ENCODE results near the gene NECAB3.

Gene NECAB3

DNA sequence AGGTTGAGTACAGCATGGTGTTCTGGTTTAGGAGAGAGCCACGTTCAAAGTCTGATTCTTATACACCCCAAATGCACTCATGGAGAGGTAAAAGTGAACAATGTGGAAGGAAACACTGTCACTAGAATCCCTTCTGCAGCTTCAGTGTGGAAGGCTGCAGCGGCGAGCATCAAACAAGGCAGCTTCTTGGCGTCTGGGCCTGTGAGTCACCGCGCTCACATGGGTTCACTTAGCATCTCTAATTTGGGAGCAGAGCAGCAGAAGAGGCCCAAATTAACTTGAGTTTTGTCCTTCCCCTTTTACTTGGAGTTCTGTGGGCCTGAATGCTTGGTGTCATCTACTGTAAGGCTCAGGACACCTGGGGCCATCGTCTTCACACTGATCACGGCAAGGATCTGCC is 22.9 kb upstream of the NECAB3 start:
- no peak for DNase-seq (ENCODE audit: low read depth in 2 of 2)

DNA sequence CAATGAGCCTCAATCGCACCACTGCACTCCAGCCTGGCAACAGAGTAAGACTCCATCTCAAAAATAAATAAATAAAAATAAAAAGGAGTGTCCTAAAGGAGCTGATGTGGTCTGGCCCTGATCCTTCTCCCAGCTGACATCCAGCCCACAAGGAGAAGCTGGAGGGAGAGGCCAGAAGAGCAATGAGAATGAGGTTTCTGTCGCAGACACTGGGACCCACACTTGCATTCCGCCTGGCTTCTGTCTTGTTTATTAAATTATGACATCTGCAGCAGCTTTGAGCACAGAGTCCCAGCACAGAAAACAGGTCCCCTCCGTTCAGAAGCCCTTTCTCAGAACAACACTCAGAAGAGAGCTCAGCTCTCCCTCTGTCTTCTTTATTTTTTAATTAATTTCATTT is 22.2 kb upstream of the NECAB3 start:
- no peak for DNase-seq (ENCODE audit: low read depth in 2 of 2)

DNA sequence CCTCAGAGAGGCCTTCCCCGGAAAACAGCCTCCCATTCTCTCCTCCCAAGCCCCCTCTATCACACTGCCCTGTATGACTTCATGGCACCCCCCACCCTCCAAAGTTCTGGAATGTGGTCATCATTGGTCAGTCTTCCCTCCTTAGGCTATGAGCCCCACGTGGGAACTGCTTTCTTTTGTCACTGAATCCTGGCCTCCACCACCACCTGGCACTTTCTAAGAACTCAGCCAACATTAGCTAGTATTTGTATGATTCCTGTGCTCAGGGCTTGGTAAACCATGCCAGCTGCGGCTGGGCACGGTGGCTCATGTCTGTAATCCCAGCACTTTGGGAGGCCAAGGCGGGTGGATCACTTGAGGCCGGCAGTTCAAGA is 20.4 kb upstream of the NECAB3 start:
- no peak for DNase-seq (ENCODE audit: low read depth in 2 of 2)

DNA sequence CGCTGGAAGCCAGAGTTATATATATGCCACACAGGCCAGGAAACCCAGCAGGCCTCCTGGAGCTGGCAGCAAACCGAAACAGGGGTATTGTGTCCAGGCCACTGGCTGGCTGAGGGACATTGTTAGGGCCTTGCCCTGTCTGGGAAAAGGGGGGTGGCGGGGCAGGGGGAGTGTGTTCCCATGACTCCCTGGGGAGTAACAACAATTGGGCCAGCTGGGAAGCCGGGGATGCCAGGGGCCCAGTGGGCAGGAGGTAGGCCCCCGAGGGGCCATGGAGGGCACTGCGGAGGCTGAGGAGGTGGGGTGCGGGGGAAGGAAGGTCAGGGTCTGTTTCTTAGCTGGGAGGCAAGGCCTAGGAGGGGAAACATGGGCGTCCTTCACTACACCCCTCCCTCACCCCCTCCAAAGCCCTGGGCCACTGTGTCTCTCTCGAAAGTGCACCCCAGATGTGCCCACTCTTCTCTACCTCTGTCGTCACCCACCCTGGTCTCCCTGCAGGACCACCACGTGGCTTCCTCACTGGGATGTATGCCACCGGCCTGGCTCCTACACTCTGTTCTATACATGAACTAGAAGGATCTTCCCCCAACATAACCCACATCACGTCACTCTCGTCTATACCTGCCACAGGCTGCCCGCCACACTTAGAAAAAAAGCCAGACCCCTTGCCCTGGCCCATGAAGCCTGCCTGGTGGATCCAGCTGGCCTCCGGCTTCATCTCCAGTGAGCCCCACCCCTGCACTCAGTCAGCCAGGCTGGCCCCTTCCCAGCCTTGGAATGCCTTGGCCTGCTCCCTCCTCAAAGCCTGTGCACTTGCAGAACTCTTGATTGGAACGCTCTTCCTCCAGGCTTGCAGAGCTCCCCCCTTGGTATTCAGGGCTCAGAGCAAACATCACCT is 19.8 kb upstream of the NECAB3 start:
- DNase-seq (ENCODE audit: low read depth in 2 of 2), result no peak

DNA sequence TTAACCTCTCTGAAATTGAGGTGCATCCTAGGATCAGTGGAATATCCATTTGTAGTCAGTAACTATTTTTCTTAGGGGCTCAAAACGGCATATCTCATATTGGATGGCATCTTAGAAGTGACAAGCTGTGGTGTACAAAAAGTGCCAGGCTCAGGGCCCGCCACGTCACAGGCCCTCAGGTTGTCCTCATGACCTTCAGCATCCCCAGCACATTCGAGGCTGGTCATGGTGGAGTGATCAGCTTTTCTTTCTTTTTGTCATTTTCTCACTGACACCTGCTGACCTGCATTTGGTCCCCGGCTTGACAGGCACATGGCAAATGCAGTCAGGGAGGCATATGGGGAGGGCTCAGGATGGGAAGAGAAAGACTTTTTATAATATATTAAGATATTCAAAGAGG is 19.1 kb upstream of the NECAB3 start:
- no peak for DNase-seq (ENCODE audit: low read depth in 2 of 2)

DNA sequence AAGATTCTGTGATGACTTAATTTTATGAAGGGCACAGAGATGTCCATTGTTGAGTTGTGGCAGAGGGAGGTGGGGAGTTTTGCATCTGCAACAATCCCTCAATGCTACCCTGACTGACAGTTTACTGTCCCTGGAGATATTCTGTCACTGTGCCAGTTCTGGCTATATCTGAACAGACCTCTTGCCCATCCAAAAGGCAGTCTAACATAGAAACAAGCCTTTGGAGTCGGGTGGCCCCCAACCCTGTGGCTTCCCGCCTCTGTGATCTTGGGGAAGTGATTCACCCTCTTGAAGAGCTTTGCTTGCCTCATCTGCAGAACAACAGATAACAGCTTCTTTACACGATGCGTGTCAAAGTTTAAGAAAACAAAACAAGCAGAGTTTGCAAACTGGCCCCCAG is 15.7 kb upstream of the NECAB3 start:
- DNase-seq (ENCODE audit: low read depth in 2 of 2), result no peak

DNA sequence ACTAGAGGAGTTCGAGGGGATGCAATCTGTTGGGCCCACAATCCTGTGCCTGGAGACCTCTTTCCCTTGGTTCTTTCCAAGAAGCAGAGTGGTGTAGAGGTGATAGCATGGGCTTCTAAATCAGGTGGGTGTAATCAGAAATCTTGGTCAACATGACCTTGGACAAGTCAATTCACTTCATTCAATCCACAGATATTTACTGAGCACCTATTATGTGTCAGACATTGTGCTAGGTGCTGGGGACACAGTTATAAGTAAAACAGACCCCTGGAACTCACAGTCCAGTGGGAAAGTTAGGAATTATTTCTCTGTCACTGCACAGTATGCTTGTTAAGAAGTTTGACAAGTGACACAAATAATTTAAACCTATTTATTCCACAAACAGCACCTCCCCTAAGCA is 15.3 kb upstream of the NECAB3 start:
- DNase-seq (ENCODE audit: low read depth in 2 of 2), result no peak

DNA sequence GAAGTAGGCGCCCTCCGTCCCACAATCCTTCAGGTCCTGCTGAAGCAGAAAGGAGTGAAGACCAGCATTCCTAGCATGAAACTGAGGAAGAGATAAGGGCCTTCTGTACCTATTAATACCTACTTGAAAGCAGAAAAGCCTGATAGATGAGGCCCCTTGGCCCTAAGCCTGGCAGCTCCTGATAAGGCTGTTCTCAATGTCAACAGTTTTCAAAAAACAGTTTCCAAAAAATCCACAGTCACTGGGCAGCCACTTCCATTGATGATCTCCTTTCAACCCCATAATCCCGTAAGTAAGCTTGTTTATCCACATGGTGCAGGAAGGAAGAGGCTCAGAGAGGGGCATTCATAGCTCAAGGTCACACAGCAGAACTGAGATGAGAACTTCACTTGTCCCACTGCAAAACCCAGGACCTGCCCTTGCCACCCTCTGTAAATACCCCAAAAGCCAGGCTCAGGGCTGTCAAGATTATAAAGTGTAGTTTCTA is 14.8 kb upstream of the NECAB3 start:
- DNase-seq (ENCODE audit: low read depth in 2 of 2), result no peak

DNA sequence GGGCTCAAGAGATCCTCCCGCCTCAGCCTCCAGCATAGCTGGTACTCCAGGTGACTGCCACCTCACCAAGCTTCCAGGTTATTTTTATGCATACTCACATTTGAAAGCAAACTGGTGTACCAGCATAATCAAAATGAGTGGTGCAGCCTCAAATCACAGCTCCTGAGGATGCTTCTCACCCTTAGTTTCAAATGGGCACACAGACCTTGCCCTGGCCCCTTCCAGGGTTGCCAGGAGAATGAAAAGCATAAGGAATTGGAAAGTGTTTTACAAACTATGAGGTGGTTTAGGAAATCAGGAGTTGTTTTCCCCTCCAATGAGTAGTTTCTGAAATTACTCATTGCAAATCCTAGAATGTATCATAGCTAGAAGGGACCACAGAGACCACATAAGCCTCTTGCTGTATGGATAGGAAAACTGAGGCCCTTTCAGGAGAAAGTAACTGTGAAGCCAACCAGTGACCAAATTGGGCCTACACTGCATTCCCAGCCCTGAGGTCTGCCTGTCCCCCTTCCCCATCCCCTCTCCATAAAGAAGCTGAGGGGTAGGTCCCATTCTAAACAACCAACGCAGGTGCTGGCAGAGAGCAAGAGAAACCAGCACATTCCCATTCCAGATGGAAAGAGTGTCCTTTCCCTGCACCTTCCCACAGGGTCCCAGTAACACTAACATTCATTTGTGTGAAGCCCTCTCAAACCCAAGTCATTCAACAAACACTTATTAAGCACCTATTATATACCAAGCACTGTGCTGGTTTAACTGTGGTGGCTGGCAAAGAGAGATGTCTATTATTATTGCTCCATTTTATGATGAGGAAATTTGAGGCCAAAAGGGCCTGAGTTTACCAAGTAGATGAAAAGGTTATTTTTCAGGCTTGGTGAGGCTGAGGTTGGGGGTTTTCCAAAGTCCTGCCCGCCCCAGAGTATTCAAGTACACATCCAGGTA is 14.0 kb upstream of the NECAB3 start:
- no peak for DNase-seq (ENCODE audit: low read depth in 2 of 2)

DNA sequence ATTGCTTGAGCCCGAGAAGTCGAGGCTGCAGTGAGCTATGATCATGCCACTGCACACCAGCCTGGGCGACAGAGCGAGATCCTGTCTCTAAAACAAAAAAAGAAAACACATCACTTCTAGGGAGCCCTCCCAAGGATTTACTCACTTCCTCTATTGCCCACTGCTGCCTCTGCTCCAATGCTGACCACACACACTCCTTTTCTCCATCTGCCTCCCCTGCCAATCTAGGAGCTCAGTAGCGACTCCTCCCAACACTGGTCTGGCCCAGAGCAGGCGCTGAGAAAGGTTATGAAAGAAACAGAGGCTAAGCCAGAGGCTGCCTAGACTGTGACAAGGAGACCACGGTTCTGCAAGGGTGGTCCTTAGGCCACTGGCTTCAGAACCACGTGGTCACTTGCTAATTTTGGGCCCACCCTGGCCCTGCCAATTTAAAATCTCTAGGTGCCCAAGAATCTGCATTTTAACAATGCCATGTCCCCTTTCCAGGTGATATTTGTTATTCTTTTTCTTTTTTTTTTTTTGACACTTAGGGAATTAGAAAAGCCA is 13.2 kb upstream of the NECAB3 start:
- no peak for DNase-seq (ENCODE audit: low read depth in 2 of 2)

DNA sequence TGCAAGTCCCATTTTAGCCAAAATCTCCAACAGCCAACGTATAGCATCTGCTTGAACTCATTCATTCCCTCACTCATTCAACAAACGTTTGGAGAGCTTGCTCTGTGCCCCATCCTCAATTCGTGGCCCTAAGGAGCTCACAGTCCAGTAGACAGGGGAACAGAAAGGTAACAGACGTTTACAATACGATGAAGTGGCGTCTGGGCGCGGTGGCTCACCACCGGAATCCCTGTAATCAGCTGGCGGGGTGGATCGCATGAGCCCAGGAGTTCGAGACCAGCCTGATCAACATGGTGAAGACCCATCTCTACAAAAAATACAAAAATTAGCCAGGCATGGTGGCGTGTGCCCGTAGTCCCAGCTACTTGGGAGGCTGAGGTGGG is 12.7 kb upstream of the NECAB3 start:
- DNase-seq (ENCODE audit: low read depth in 2 of 2), result no peak

DNA sequence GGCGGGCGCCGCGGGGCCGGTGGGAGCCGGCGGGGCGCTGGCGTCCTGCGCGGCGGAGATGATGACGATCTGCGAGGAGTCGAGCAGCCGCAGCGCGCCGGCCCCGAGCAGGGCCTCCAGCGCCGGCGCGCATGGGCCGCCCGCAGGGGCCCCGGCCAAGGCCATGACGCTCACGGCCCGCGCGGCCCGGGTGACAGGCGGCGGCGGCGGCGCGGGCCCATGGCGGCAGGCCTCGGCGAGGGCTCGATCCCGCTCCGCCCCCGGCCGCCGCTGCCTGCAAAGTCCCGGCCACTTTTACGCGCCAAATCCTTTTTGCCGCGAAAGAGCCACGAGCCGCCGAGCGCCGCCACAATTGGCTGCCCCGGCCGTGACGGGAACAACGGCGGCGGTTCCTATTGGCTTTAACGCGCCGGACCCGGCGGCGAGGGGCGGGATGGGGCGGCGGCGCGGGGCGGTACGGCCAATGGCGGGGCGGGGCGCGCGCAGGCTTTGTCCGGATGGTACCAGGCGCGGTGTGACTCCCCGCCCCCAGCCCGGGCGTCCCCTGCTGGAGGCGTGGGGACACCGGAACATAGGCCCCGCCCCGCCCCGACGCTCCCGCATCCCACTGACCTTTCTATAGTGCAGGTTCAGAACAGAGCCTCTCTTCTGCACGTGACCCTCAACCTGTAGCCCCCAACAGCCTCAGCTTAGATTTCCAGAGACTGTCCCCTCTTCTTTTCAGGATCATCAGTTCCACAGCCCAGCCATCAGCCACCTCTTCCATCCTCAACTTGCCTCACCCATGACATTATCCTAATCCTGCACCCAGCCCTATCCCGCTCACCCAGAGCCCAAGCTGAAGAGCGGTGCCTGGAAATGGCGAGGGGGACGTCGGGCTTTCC is 12.1 kb upstream of the NECAB3 start, which contains the start of gene E2F1:
Gene E2F1 (minus strand): TSS at position 286 of the 884 bp plus-strand sequence. CDS start 121 bp downstream, at position 165.
- DNase-seq (ENCODE audit: low read depth in 2 of 2), result peak; percentile 83 to 89

DNA sequence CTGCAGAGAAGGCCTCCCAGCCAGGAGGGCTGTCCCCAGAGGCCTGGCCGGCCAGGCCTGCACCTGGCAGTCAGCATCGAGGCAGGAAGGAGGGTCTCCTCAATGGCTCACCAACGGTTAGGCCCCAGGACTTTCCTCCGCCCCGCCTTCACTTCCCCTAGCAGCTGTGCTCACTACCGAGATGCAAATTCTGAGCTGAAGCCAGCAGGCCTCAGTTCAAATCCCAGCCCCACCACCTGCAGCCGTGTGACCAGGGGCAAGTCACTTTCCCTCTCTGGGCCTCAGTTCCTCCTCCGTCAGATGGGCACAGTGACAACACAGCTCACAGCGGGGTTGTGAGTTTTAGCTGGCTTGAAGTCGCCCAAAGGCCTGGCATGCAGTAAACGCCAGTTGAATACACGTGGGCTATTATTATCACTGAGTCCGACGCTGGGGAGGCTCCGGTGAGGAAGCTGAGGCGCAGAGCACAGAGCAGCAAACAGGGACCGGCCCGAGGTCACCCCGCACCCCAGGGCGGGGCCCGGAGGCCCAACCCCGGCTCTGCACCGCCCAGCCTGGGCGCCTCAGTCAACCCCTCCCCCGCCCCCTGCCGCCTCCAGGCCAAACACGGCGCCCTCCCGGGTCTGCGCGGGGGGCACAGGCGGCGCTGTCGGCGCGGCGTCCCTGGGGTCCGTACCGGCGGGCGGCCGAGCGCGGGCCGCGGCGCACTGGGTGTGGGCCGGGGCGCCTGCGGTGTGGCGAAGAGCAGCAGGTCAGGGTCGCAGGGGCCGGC is 11.3 kb upstream of the NECAB3 start:
- no peak for DNase-seq (ENCODE audit: low read depth in 2 of 2)

DNA sequence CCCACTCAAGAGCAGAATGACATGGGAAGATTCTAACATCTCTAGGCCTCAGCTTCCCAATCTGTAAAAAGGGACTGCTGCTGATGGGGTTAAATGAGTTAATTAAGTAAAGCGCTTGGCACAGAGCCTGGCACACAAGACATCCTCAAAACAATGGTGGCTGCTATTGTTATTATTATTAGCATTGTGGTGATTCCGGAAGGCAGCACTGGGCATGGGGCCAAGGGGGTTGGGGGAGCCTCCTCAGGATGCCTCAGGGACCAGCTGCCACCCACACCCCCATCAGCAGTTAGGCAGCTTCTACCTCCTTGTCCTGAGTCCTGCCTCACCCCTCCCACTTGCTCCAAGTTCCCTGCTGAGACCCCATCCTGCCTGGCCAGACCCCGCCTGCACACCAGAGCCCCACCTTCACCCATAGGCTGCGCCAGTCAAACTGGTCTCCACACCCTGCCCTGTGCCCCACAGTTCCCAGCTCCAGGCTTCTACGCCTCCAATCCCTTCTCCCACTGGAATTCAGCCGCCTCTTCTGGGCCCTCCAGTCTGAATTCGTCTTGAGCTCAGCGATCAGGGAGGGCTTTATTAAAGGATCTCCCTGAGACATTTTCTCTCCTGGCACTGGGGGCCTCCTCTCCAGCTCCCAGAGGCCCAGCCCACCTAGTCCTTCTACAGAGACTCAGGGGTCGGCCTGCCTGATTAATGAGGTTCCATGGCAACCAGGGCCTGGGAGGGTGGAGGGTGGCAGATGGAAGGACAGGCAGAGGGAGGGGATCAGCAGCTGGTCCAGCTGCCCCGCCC is 10.5 kb upstream of the NECAB3 start:
- DNase-seq (ENCODE audit: low read depth in 2 of 2), result no peak

DNA sequence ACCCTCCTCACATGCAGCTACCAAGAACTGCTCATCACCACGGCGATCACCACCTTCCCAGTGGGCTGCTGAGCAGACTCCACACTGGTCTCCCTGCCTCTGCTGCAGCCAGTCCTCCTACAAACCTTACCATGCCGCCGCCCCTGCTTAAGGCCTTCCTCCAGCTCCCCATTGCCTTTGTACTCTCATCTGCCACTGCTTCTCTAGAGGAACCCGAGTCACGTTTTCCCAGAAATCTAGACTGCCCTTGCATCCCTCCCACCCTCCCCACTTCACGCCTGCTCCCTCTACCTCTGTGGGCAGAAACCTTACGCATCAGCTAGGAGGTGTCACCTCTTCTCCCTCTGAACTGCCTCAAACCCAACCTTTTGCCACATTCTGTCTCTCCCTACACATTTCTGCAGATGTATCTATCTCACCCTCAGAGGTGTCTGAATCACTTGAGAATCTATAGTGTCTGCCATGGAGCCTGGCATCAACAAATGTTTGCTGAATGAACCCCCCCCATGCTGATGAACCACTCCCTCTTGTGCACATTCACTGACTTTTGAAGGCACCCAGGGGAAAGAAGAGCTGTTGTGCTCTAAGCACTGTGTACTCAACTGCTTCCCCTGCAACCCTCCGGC is 7.6 kb upstream of the NECAB3 start:
- no peak for DNase-seq (ENCODE audit: low read depth in 2 of 2)

DNA sequence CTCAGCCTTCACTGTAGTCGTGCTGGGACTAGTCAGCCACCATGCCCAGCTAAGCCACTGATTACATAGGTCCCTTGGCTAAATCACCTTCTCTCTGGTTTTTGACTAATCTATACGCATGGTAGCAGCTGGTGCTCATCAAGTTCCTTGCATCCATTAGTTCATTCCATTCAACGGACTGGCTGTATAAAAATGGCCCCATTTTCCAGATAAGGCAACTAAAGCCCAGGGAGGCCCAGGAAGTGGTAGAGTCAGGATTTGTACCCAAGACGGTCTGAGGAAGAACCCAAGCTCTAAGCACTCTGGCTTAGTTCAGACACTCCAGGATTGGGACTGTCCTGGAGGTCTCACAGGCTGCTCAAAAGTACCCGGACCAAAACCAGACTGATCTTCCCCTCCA is 7.1 kb upstream of the NECAB3 start:
- no peak for DNase-seq (ENCODE audit: low read depth in 2 of 2)

DNA sequence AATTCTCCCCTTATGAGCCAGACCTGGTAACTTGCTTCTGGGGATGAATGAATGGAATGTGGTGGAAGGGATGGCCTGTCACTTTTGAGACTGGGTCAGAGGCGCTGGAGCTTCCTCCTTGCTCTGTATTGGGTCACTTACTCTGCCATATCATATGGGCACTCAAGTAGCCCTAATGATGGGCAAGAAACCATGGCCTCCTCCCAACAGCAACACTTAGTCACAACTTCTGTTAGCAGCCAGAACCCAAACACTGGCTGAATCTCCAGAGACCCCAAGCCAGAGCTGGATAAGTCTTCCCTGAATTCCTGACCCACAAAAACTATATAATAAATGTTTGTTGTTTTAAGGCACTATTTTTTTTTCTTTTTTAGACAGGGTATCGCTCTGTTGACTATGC is 6.5 kb upstream of the NECAB3 start:
- DNase-seq (ENCODE audit: low read depth in 2 of 2), result no peak

DNA sequence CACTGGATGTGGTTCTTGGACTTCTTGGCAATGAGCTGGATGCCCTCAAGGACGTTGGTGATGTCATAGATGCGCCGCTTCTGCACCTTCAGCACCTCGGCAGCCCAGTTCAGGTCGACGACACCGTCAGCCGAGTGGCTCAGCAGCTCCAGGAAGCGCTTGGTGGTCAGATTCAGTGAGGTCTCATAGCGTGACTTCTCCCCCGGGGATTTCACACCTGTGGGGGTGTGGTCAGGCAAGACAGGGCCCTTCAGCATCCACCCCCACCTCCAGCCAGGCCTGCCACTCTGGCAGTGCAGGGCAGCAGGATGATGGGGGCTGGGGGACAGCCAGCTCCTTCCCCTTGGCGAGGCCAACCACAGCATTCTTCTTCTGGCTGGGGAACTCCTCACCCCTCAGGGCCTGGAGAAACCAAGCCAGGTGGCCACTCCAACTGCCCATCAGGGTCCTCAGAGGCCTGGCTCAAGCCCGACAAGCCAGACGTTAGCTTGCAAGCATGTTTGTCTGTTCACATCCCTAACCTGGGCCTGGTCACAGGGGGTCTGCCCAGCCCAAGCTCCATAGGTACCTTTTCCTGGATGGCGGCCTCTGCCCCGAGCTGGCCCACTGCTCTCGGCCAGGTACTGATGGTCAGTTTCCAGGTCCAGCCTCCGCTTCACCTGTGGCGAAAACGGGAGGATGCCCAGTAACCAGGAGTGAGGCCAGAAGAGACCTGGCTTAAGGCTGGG is 5.7 kb upstream of the NECAB3 start:
- no peak for DNase-seq (ENCODE audit: low read depth in 2 of 2)
